Pancreas (tissue), 10 donors: ENCODE data around the gene PERM1. TPM values are rescaled to one million over a fixed set of nuclear protein-coding genes. Genes with fewer than 3 reads are reported as not detected.

Experiments used
- ATAC-seq, 4 donors: fragments of 200-7000 bp; cut with Tn5 transposase; one replicate each; pipeline versions ENCODE4 v1.8.0 to v1.9.1; 2020; ENCODE audit warnings: mild to moderate bottlenecking in 4 of 4, moderate library complexity in 4 of 4
- DNase-seq, 6 donors: peaks; one replicate each; pipeline ENCODE4 v3.0.0-alpha.2; 2020
- FAIRE-seq: peaks from 2 replicates; lab custom pipeline; 2012; peaks lifted over from hg19 to GRCh38; lab: Jason Lieb, UNC
- H3K27ac ChIP-seq, 4 donors: fragments of 200-600 bp; sonication (generic); 1 replicate in 3 of 4; 2 replicates in 1 of 4; pipeline versions ENCODE4 v1.5.0 to v1.8.0; 2020
- H3K27me3 ChIP-seq, 4 donors: fragments of 200-600 bp; one replicate each; pipeline ENCODE4 v1.8.0; 2021
- H3K36me3 ChIP-seq, 3 donors: fragments of 200-600 bp; sonication (generic) in 1 of 3; one replicate each; pipeline versions ENCODE4 v1.5.0 to v1.8.0; 2020 to 2021
- H3K4me1 ChIP-seq, 3 donors: fragments of 200-600 bp; one replicate each; pipeline ENCODE4 v1.8.0; 2021
- H3K4me3 ChIP-seq, 4 donors: fragments of 200-600 bp; sonication (generic) in 2 of 4; one replicate each; pipeline versions ENCODE4 v1.5.0 to v1.8.0; 2020 to 2021
- H3K9me3 ChIP-seq, 4 donors: fragments of 200-600 bp; one replicate each; pipeline ENCODE4 v1.8.0; 2021
- CTCF ChIP-seq, 4 donors: fragments of 200-600 bp; sonication (generic) in 3 of 4; IDR thresholded peaks; one replicate each; pipeline versions ENCODE4 v1.5.0 to v1.8.0; 2021; ENCODE audit warnings: antibody characterized with exemption in 4 of 4
- WGBS, 2 donors: extraction: QIAGEN DNeasy Blood & Tissue Kit; methylation state at CpG; one replicate each; pipeline ENCODE4 v1.1.7; 2013; 5-methylcytosine and 5-hydroxymethylcytosine counted together
- intact Hi-C, 3 donors: fragments of 100-400 bp; cut with DNase I; formaldehyde crosslinking; loops; one replicate each; pipeline versions ENCODE4 v1.11.1 to v1.14.2; 2022
- polyA plus RNA-seq, 2 donors: library from polyadenylated mRNA; stranded (reverse); fragments of 200-250 nt; gene quantifications; one replicate each; pipeline ENCODE4 v1.2.3, GENCODE V29; 2013
- total RNA-seq, 6 donors: library from RNA; stranded (reverse); fragmentation: NEBNext Ultra II Directional in 4 of 6; extraction: Animal tissue kit (Norgen Biotek cat#: 25700) in 4 of 6; gene quantifications; one replicate each; pipeline versions ENCODE4 v1.2.1 to v1.2.4, GENCODE V29; 2021 to 2023
- donor health status: healthy with polysubstance abuse.
- donor health status: DM: no; HTN: no; CAD: no; lungs with moderate emphysema.
- donor health status: DM: no; HTN: no; CAD: no.
- donor health status: control.
- donor health status: control.
- donor health status: Bipolar disorder and iron deficiency.
- donor health status: DM: yes; HTN: yes; CAD: no.
- donor health status: DM: no; HTN: no; CAD: no.
- donor health status: DM: no; HTN: no; CAD: no.
- donor health status: DM: yes; HTN: yes; CAD: no.

PERM1 gene
- total and polyA plus RNA-seq, 8 donors, result 0.04 to 0.35 (median 0.24) TPM; not detected in 4

GRCh38 chr1:1021920-1022259 lies 40.0 kb upstream of the PERM1 start:
- no peak overlapping the region for H3K27ac ChIP-seq
- DNase-seq, result peak in 1 of 6 donors; percentile 55
- no peaks in the 10 kb centered on the region for H3K36me3 ChIP-seq
- FAIRE-seq, result no peak
- intact Hi-C loops, result no loop called here
- 81 to 83% methylated on average over 10 of the region's 10 CpGs for WGBS, 2 donors
- no peaks in the 10 kb centered on the region for H3K27me3 ChIP-seq
- H3K9me3 ChIP-seq, result no peaks in the 10 kb centered on the region
- no peak for ATAC-seq
- H3K4me3 ChIP-seq, result peak overlapping the region in 1 of 4 donors; percentile 79
- peaks cover 0 to 8% (median 6%) of the 10 kb centered on the region in 3 donors for H3K4me1 ChIP-seq
- TF ChIP-seq CTCF (IDR thresholded peaks at IDR 0.05), result no peak

GRCh38 chr1:1021010-1021919 lies 39.4 kb upstream of the PERM1 start:
- ATAC-seq (peak in 3 of 4 donors; percentile 16 to 42 (median 28)), DNase-seq (peak in 5 of 6 donors; percentile 61 to 85 (median 70)), FAIRE-seq (no peak)
- Histone ChIP-seq H3K9me3 (no peaks in the 10 kb centered on the region), H3K27me3 (no peaks in the 10 kb centered on the region), H3K27ac (peak overlapping the region; percentile 60 to 86 (median 70)), H3K4me3 (peak overlapping the region; percentile 40 to 80 (median 73)), H3K36me3 (no peaks in the 10 kb centered on the region), H3K4me1 (peaks cover 0 to 8% (median 6%) of the 10 kb centered on the region in 3 donors)
- 34 to 44% methylated on average over 31 to 33 of the region's 33 CpGs for WGBS, 2 donors
- intact Hi-C loops, result no loop called here
- TF ChIP-seq CTCF (IDR thresholded peaks at IDR 0.05), result no peak

GRCh38 chr1:1020415-1021009 lies 38.6 kb upstream of the PERM1 start:
- Histone ChIP-seq H3K9me3 (no peaks in the 10 kb centered on the region), H3K27ac (peak overlapping the region; percentile 60 to 86 (median 70)), H3K4me1 (peaks cover 0 to 8% (median 6%) of the 10 kb centered on the region in 3 donors), H3K36me3 (no peaks in the 10 kb centered on the region), H3K4me3 (peak overlapping the region; percentile 40 to 80 (median 73)), H3K27me3 (no peaks in the 10 kb centered on the region)
- WGBS, 2 donors, result 0 to 2% methylated on average over 20 to 52 of the region's 59 CpGs
- FAIRE-seq (no peak), DNase-seq (peak in 1 of 6 donors; percentile 64), ATAC-seq (peak in 1 of 4 donors; percentile 2)
- intact Hi-C loops, result no loop called here
- TF ChIP-seq CTCF (IDR thresholded peaks at IDR 0.05), result no peak

GRCh38 chr1:1020000-1020404 lies 38.1 kb upstream of the PERM1 start, which contains the start of gene AGRN:
TSS of gene AGRN (plus strand) at chr1:1020120. CDS start at chr1:1020173, 53 bp downstream.
- DNase-seq (peak in 3 of 6 donors; percentile 70 to 83 (median 82)), FAIRE-seq (no peak), ATAC-seq (peak; percentile 13 to 48 (median 35))
- no peaks in the 10 kb centered on the region for H3K36me3 ChIP-seq
- H3K27ac ChIP-seq, result peak within 1 kb of the TSS; percentile 73 to 86 (median 76)
- peaks cover 0 to 8% (median 6%) of the 10 kb centered on the region in 3 donors for H3K4me1 ChIP-seq
- 0 to 1% methylated on average over 9 to 54 of the region's 58 CpGs for WGBS, 2 donors
- intact Hi-C loops, result no loop called here
- no peak for TF ChIP-seq CTCF (IDR thresholded peaks at IDR 0.05)
- H3K27me3 ChIP-seq, result no peaks in the 10 kb centered on the region
- H3K9me3 ChIP-seq, result no peaks in the 10 kb centered on the region
- peak within 1 kb of the TSS; percentile 40 to 80 (median 73) for H3K4me3 ChIP-seq
